ENCODE measurements around the gene PNMA8A. TPM values are rescaled to one million over a fixed set of nuclear protein-coding genes. Genes with fewer than 3 reads are reported as not detected.

PNMA8A gene
- total RNA-seq, 1 experiment from 2014 or later: 40.1 TPM

- no peak overlapping the region for H3K27ac ChIP-seq
- H3K36me3 ChIP-seq: no peaks in the 10 kb centered on the region
- H3K4me1 ChIP-seq: peaks cover 11% of the 10 kb centered on the region
- H3K4me3 ChIP-seq: no peak overlapping the region
- H3K27me3 ChIP-seq: peaks cover 13% of the 10 kb centered on the region; the same call in 1 of the 2 replicates
- DNase-seq: no peak
- H3K9me3 ChIP-seq (replicated peaks): no peaks in the 10 kb centered on the region
Measured at GRCh38 chr19:46486358-46486757, 15.0 kb upstream of the PNMA8A start.

DNA sequence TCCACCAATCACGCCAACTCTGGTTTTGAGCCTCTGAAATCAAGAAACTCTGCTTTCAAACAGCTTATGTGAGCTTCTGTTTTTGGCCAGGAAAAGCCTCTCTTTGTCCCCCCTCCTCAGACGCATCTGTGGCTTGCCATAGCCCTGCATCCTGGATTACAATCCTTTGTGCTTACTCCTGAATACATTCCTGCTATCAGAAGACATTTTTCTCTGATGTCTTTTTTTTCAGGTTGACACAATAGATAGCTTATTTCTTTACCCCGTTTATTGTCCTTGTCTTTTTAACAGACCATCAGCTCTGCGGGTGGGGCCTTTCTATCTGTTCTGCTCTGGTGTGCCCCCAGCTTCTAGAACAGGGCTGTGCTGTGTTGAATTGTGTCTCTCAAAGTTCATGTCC, 13.3 kb upstream of the PNMA8A start:
- Histone ChIP-seq H3K27ac (no peak overlapping the region), H3K9me3 (replicated peaks) (no peaks in the 10 kb centered on the region), H3K27me3 (peaks cover 10% of the 10 kb centered on the region; the same call in 1 of the 2 replicates), H3K4me1 (peaks cover 26% of the 10 kb centered on the region), H3K36me3 (no peaks in the 10 kb centered on the region), H3K4me3 (no peak overlapping the region)
- no peak for DNase-seq

DNA sequence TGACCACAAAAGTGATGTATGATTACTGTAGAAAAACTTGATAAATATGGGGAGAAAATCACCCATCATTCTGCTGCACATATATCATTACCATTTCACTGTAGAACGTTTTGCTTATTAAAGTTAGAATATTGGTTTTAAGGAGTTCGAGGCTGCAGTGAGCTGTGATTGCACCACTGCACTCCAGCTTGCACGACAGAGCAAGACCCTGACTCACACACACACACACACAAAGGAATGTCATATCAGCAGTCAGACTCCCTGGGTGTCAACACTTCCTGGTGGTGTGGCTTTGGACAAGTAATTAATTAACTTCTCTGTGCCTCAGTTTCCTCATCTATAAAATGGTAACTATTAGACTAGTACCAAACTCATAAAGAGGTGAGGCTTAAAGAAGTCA, 11.3 kb upstream of the PNMA8A start:
- Histone ChIP-seq H3K9me3 (replicated peaks) (no peaks in the 10 kb centered on the region), H3K4me3 (no peak overlapping the region), H3K4me1 (peaks cover 36% of the 10 kb centered on the region), H3K36me3 (no peaks in the 10 kb centered on the region), H3K27ac (no peak overlapping the region), H3K27me3 (no peaks in the 10 kb centered on the region)
- no peak for DNase-seq

DNA sequence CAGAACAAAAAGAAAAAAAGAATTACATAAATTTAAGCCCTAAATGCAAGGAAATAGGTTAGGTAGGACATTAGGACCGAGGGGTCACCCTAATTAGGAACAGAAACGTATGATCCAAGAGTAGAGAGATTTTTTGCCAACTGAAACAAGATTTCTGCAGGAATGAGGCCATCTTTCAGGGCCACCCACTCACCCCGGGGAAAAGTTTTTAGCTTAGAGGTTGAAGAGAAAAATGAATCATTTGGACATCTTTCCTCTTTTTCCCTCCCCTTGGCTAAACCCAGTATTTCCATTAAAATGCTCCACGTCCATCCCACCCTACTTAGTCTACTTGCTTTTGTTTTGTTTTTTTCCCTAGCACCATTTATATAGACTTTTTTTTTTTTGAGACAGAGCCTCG, 10.6 kb upstream of the PNMA8A start:
- H3K36me3 ChIP-seq: no peaks in the 10 kb centered on the region
- no peaks in the 10 kb centered on the region for H3K27me3 ChIP-seq
- no peak for DNase-seq
- H3K4me1 ChIP-seq: peaks cover 36% of the 10 kb centered on the region
- H3K27ac ChIP-seq: peak overlapping the region; percentile 98
- H3K4me3 ChIP-seq: peak overlapping the region; percentile 22
- no peaks in the 10 kb centered on the region for H3K9me3 ChIP-seq (replicated peaks)

GRCh38 chr19:46481223-46481848, 10.0 kb upstream of the PNMA8A start:
- Histone ChIP-seq H3K4me1 (peaks cover 36% of the 10 kb centered on the region), H3K4me3 (peak overlapping the region; percentile 22), H3K27ac (peak overlapping the region; percentile 98), H3K27me3 (no peaks in the 10 kb centered on the region), H3K36me3 (no peaks in the 10 kb centered on the region), H3K9me3 (replicated peaks) (no peaks in the 10 kb centered on the region)
- DNase-seq: peak; percentile 40 to 73

GRCh38 chr19:46480415-46480814, 9.1 kb upstream of the PNMA8A start:
- Histone ChIP-seq H3K4me3 (peak overlapping the region; percentile 22), H3K4me1 (peaks cover 36% of the 10 kb centered on the region), H3K36me3 (no peaks in the 10 kb centered on the region), H3K9me3 (replicated peaks) (no peaks in the 10 kb centered on the region), H3K27me3 (no peaks in the 10 kb centered on the region), H3K27ac (peak overlapping the region; percentile 98)
- DNase-seq: peak; percentile 93 to 97

DNA sequence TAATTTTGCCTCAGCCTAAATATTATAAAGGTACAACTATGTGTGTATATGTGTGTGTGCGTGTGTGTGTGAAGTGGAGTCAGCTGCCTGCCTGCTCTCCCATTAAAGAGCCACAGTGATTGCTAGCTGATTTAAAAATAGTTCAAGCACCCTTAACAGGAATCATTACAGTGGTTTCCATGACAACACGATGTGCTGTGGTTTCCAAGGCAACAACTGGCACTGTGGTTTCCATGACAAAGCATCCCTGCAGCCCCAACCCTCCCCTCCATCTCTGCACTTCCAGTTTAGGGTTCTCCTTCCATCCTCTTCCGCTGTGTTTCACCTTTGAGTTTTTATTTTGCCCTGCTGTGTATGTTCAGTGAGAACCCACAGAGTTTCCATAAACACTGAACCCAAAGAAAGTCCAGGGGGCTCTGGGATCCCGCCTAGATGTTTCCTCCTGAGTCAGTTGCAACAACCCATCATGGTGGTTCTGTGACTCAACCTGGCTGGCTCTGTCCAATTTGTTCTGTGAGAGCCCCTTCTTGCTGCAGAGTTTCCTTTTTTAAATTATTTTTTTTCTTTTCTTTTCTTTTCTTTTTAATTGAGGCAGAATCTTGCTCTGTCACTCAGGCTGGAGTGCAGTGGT, 7.1 kb upstream of the PNMA8A start:
- Histone ChIP-seq H3K9me3 (replicated peaks) (no peaks in the 10 kb centered on the region), H3K36me3 (no peaks in the 10 kb centered on the region), H3K4me3 (no peak overlapping the region), H3K27me3 (no peaks in the 10 kb centered on the region), H3K4me1 (peaks cover 36% of the 10 kb centered on the region), H3K27ac (no peak overlapping the region)
- DNase-seq: peak; percentile 74 to 83

- Histone ChIP-seq H3K27ac (no peak overlapping the region), H3K9me3 (replicated peaks) (no peaks in the 10 kb centered on the region), H3K27me3 (no peaks in the 10 kb centered on the region), H3K4me1 (peaks cover 27% of the 10 kb centered on the region), H3K36me3 (no peaks in the 10 kb centered on the region), H3K4me3 (no peak overlapping the region)
- DNase-seq: no peak
Measured at GRCh38 chr19:46475986-46476385, 4.6 kb upstream of the PNMA8A start.

DNA sequence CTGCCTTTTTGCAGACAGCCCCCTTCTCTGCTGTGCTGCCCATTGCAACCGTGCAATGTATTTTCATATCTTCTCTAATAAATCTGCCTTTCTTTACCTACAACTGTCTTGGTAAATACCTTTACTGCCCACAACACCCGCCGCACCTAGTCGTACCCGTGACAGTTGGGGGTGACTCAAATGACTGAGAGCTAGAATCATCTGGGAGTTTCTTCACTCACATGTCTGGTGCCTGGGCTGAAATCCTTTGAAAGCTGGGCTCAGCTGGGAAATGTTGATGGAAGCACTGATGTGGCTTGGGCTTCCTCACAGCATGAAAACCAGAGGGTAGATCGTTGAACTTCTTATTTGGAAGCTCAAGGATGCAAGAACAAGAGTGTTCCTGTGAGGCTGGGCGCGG, 2.8 kb upstream of the PNMA8A start:
- H3K4me1 ChIP-seq: peaks cover 16% of the 10 kb centered on the region
- no peak for DNase-seq

GRCh38 chr19:46472592-46472991, 1.2 kb upstream of the PNMA8A start:
- H3K27me3 ChIP-seq: no peaks in the 10 kb centered on the region
- no peak for DNase-seq
- no peaks in the 10 kb centered on the region for H3K9me3 ChIP-seq (replicated peaks)
- H3K4me1 ChIP-seq: peaks cover 6% of the 10 kb centered on the region
- no peak overlapping the region for H3K4me3 ChIP-seq
- H3K36me3 ChIP-seq: peaks cover 12% of the 10 kb centered on the region; the same call in 1 of the 2 replicates
- no peak overlapping the region for H3K27ac ChIP-seq

More for the DNA sequence above, 2.8 kb upstream of the PNMA8A start:
- no peak overlapping the region for H3K27ac ChIP-seq
- H3K36me3 ChIP-seq: peaks cover 5% of the 10 kb centered on the region; the same call in 1 of the 2 replicates
- H3K9me3 ChIP-seq (replicated peaks): no peaks in the 10 kb centered on the region
- no peak overlapping the region for H3K4me3 ChIP-seq
- no peaks in the 10 kb centered on the region for H3K27me3 ChIP-seq

DNA sequence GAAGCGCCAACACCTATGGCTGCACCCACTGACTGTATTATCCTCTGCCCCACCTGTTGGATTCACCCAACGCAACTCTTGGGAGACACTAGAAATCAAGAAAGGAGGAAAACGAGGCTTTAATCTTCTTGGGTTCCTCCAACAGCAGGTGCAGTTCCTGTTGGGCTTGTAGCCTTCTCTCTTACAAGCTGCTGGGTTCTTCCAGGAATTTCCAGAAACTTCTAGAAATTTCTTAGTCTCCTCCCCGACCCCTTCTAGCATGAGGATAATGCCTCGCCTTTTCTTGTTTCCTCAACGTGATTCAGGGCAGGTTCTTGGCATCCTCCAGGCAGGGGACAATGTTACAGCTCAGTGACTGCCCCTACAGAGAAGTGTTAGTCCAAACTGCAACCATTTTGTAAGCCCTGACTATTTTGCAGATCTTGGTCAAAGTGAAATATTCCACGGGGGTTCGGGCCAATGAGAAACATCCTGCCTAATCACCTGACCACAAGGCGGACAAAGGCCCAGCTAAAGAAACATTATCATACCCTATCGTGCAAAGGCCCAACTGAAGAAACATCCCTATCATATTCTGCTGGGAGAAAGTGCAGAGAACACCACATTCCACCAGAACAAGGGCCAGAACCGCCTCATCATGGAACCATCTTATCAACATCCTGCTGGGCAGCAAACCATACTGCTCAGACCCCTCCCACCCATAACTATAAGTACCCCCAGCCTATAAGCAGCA, 614 bp upstream of the PNMA8A start:
- H3K4me3 ChIP-seq: peak overlapping the region; percentile 87
- H3K27me3 ChIP-seq: no peaks in the 10 kb centered on the region
- no peak overlapping the region for H3K27ac ChIP-seq
- peaks cover 6% of the 10 kb centered on the region for H3K4me1 ChIP-seq
- no peak for DNase-seq
- no peaks in the 10 kb centered on the region for H3K9me3 ChIP-seq (replicated peaks)
- H3K36me3 ChIP-seq: peaks cover 12% of the 10 kb centered on the region; the same call in 1 of the 2 replicates

- Histone ChIP-seq H3K4me1 (peaks cover 6% of the 10 kb centered on the region), H3K36me3 (peaks cover 12% of the 10 kb centered on the region; the same call in 1 of the 2 replicates), H3K9me3 (replicated peaks) (no peaks in the 10 kb centered on the region), H3K4me3 (no peak overlapping the region; the same call in 1 of the 2 replicates), H3K27ac (no peak overlapping the region), H3K27me3 (no peaks in the 10 kb centered on the region)
- no peak for DNase-seq
Measured at GRCh38 chr19:46470376-46470775, 987 bp downstream of the PNMA8A start.

DNA sequence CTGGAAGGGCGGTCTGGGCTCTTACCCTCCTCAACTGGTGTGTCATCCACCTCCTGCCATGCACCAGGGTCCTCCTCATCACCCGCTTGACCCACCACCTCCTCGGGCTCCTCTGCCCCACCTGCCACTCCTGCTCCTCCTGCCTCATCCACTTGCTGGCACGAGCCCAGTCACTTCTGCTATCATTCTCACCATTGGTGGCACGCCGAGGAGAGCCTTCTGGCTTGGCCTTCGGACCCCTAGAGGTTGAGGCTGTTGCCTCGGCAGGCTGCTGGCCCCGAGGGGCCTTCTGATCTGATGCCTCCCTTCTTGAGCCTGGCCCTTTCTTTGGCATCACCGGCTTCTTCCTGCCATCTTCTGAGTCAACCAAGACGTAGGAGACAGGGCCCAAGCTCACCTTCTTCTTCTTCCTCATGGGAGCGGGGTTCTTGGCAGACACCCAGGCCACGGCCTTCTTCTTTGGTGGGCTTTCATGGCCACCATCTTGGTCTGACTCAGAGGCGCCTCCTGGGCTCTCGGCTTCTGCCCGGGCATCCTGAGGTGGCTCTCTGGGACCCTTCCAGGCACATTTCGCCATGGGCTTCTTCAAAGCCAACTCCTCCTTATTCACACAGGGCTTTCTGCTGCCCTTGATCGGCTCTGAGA, 1.7 kb downstream of the PNMA8A start:
- Histone ChIP-seq H3K4me1 (peaks cover 6% of the 10 kb centered on the region), H3K9me3 (replicated peaks) (no peaks in the 10 kb centered on the region)
- no peak for DNase-seq

GRCh38 chr19:46466536-46467196, 4.7 kb downstream of the PNMA8A start:
- peaks cover 12% of the 10 kb centered on the region; the same call in 1 of the 2 replicates for H3K36me3 ChIP-seq
- no peak overlapping the region for H3K4me3 ChIP-seq
- H3K27me3 ChIP-seq: no peaks in the 10 kb centered on the region
- H3K9me3 ChIP-seq (replicated peaks): no peaks in the 10 kb centered on the region
- H3K27ac ChIP-seq: no peak overlapping the region
- no peak for DNase-seq
- H3K4me1 ChIP-seq: peaks cover under 1% of the 10 kb centered on the region

More for the DNA sequence above, 1.7 kb downstream of the PNMA8A start:
- Histone ChIP-seq H3K36me3 (peaks cover 12% of the 10 kb centered on the region; the same call in 1 of the 2 replicates), H3K4me3 (no peak overlapping the region), H3K27ac (no peak overlapping the region), H3K27me3 (no peaks in the 10 kb centered on the region)
